Heart left ventricle (tissue), 13 donors: ENCODE measurements around the gene C2CD4B.

ENCODE experiments used
- CTCF ChIP-seq, 12 donors: fragments of 200-600 bp; sonication (generic) in 4 of 12; IDR thresholded peaks; one replicate each; pipeline versions ENCODE4 v1.5.0 to v1.8.0; 2018 to 2022; ENCODE audit warnings: antibody characterized with exemption in 12 of 12, mild to moderate bottlenecking in 5 of 12
- POLR2A ChIP-seq, 2 donors: fragments of 450-650 bp; IDR thresholded peaks; one replicate each; pipeline ENCODE4 v1.6.1; 2017; ENCODE audit warnings: antibody characterized with exemption in 2 of 2, mild to moderate bottlenecking in 2 of 2, moderate library complexity in 2 of 2
- donor health status: ischemic (EF 13 %, LVEDD 7.1; RV severe dilation, severe dysfunction).
- donor health status: DM: no; HTN: yes; CAD: no.
- donor health status: DM: no; HTN: no; CAD: no.
- donor health status: ischemic (EF 25% LVEDD 6.9; RV normal size, moderate dysfunction).
- donor health status: ischemic (EF 25% LVEDD 5.7; RV mildly dilated, moderate dysfunction).
- donor health status: ischemic (EF 35%, LVEDD 5.7; RV mildly dilated, moderate dysfunction).
- donor health status: nonischemic (EF 11% LVEDD 7.7; RV severe dilation, severe dysfunction).
- donor health status: DM: yes; HTN: yes; CAD: no.
- donor health status: PGD.
- donor health status: ischemic (EF 29% LVEDD 5.4; RV normal size, mild dysfunction).
- donor health status: nonischemic (EF 23%, LVEDD 6.1; RV moderate dilation, normal function).

GRCh38 chr15:62183130-62183529, 18.0 kb upstream of the C2CD4B start:
- TF ChIP-seq CTCF (IDR thresholded peaks at IDR 0.05) (no peak), POLR2A (IDR thresholded peaks at IDR 0.05) (no peak)
